CD4-positive, alpha-beta T cell treated with Interleukin-10 for 1 hour (primary cell): ENCODE measurements around the gene KIF2C.
"Not testable (repeated sequence)": the region's sequence is repeated elsewhere in the genome, so short reads cannot be mapped to it uniquely, and the experiment has no call there.

ENCODE experiments used
- DNase-seq: peaks from one replicate; pipeline ENCODE4 v3.0.0-alpha.2; 2020

The KIF2C gene

GRCh38 chr1:44739307-44740178, at the start of gene KIF2C:
Gene KIF2C, plus strand, starts transcription at chr1:44739837. Its CDS starts 96 bp downstream, at chr1:44739933.
- DNase-seq = peak; percentile 97

DNA sequence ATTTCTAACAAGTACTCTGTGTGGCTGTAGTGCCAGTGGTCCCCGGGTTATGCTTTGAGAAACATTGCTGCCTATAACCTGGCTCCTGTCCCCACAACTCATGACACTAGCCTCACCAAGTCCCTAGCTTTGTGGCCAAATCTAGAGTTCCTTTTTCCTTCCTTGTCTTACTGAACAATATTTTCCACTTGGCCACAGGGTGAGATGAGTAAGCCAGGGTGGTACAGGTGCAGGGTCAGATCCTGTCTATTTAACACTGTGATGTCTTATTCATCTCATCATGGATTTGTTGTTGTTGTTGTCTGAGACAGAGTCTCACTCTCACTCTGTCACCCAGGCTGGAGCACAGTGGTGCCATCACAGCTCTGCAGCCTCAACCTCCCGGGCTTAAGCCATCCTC, 46.5 kb upstream of the KIF2C start:
- no peak for DNase-seq

DNA sequence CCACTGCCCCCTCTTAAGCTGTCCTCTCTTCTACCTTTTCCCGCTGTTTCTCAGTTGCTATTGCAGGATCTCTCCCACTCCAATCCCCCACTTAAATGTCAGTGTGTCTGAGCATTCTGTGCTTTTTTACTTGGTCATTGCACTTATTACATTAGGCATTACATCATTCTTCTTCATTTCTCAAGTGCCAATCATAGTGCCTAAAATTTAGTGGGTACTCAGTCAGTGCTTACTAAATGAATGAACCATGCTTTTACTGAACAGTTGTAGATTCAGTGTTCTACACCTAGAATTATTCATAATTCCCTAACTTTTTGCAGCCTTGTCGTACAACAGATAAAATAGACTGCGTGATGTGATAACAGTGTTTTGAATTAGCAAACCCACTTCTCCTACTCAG, 45.7 kb upstream of the KIF2C start:
- DNase-seq = no peak

DNA sequence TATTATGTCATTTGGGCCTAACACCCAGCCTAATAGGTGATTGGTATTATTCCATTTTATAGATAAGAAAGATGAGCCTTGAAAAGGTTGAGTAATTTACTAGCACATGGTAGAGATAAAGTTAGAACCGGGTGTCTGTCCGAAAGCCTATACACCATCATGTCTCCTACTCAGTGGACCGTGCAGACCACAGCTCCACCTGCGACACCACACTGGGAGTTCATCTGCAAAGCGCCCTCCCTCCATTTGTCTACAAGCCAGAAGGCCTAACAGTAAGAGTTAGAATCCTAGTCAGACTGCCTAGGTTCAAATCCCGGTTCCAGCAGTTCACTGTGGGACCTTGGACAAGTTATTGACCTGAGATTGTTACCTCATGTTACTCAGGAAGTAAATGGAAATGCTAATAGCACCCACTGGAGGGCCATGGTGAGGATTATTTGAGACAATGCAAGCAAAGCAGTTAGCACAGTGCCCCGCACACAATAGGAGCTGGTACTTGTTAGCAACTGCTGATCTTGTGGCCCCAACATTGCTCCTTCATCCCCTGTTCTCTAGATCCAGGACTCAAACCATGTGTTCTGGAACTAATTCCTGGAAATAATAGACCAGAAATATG, 44.7 kb upstream of the KIF2C start:
- DNase-seq = no peak

- no peak for DNase-seq
Measured at GRCh38 chr1:44695671-44696070, 44.0 kb upstream of the KIF2C start.

DNA sequence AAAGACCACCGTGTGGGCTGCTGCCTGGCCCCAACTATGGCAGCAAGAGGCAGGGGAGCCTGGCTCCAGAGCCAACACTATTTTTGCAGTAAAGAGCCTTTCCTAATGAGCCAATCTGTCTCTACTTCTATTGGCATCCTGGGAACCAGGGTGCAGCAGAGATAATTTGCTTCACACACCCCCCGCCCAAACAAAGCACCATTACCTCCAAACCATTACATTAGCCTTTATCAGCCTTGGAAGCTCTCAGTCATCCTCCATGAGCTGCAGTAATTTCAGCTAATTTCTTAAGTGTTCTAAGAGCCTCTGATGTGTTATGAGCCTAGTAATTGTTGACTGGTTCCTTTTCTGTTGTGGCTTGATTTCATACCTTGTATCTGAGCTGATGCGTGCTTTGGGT, 43.5 kb upstream of the KIF2C start:
- DNase-seq = no peak

DNA sequence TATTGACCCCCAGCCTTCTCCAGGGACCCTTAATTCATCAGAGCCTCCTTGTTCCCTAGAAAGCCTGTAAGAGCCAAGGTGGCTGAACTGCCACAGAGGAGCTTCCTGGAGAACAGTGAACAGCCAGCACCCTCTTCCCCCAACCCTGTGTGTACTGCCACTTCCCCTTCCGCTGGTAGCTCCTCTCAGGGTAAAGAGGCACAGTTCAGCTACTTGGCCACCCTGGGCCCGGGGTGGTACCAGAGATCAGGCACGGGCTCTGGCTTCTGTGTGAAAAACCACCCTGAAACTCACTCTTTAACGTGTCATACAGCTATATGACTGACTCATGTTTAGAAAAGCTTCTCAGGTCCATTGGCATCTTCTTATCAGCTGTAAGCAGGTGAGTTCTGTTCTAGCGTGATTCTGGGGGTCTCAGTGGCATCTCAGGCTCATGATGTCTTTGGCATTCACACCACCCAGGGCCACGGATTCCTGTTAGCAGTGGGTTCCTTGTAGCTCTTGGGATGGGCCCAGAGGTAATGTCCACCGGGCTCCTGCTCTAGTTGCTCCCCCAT, 42.8 kb upstream of the KIF2C start:
- peak; percentile 42 for DNase-seq

DNA sequence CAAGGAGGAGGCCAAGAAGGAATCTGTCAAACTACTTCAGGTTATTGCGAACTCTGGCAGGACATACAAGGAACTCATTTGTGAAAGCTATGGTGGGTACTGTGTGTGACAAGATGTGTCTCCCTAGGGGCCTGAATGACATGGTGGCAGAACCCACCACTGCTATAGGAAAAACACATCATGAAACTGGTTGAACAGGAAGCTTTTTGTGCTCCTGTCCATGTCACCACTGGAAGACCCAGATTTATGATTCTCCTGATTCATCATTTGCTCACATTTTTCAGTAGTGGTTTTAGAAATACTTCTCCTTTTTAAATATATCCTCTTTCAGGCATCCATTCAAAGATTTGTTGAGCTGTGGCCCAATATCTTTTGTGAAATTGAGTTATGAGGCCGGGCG, 41.5 kb upstream of the KIF2C start:
- DNase-seq = no peak

- DNase-seq = not testable (repeated sequence)
Measured at GRCh38 chr1:44699375-44699774, 40.3 kb upstream of the KIF2C start.

GRCh38 chr1:44700573-44700972, 39.1 kb upstream of the KIF2C start:
- DNase-seq = no peak

GRCh38 chr1:44701141-44701573, 38.5 kb upstream of the KIF2C start:
- DNase-seq = no peak

- DNase-seq = no peak
Measured at GRCh38 chr1:44705470-44705869, 34.2 kb upstream of the KIF2C start.

- DNase-seq = no peak
Measured at GRCh38 chr1:44705938-44706337, 33.7 kb upstream of the KIF2C start.

- no peak for DNase-seq
Measured at GRCh38 chr1:44707112-44707881, 32.3 kb upstream of the KIF2C start.

DNA sequence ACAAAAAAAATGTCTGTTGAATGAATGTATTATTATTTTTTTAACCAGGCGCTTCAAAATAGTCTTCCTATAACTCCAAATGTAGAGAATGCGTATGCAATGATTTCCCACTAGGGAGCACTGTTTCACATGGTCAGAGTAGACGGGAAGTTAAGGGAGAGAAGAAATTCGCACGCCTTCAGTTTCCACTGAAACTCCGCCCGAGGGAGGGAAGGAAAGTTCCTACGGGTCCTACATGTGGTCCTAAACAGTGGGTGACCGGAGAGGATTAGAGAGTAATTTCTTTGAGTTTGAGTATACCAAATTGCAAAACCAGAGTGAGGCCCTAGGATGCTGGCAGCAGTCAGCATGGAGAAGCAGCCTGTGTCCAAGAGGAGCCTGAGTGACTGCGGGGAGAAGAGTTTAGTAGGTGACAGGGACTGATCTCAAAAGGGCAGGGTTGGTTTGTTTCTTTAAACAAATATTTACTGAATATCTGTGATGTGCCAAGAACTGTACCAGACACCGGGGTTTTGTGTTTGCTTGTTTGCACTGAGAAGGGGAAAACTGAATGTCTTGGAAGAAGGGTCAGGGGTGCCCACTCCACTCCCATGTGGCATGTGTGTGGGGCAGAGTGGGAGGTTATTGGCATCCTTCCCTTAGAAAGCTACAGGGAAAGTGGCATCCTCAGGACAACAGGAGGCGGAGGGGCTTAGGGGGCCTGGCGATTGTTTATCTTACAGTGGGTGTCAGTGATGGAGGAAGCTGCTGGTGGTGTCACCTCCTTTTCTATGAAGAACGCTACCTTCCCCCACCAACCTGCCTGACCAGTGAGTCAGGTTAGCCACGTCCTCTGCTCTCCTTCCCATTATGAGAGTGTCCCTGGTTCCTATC, 31.4 kb upstream of the KIF2C start:
- DNase-seq = peak; percentile 64

DNA sequence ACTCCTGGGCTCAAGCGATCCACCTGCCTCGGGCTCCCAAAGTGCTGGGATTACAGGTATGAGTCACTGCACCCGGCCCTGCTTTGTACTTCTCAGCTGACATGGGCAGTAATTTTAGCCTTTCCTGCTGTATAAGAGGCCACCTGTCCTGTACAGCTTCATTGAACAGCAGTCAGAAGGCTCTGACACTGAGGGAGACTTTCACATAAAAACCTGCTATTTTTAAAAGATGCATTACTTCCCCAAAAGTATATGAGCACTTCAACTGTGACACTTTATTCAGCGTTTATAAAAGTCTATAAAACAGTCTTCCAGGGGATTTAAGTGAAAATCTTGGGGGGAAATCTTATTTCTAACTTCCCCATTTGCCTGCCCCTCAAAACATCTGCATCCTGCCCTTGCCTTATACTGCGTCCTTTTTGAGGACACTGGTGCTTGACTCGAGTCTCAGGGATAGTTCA, 26.3 kb upstream of the KIF2C start:
- DNase-seq = no peak

DNA sequence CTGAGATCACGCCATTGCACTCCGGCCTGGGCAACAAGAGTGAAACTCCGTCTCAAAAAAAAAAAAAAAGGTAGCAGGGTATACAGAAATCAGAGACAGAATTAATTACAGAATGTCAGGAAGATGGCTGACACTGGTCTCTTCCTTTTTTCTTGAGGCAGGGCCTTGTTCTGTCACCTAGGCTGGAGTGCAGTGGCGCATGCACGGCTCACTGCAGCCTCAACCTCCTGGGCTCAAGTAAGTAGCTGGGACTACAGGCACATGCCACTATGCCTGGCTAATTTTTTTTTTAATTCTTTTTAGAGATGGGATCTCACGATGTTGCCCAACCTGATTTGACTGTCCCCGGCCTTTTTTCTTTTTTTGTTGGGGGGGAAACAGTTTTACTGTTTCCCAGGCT, 25.1 kb upstream of the KIF2C start:
- DNase-seq = no peak

DNA sequence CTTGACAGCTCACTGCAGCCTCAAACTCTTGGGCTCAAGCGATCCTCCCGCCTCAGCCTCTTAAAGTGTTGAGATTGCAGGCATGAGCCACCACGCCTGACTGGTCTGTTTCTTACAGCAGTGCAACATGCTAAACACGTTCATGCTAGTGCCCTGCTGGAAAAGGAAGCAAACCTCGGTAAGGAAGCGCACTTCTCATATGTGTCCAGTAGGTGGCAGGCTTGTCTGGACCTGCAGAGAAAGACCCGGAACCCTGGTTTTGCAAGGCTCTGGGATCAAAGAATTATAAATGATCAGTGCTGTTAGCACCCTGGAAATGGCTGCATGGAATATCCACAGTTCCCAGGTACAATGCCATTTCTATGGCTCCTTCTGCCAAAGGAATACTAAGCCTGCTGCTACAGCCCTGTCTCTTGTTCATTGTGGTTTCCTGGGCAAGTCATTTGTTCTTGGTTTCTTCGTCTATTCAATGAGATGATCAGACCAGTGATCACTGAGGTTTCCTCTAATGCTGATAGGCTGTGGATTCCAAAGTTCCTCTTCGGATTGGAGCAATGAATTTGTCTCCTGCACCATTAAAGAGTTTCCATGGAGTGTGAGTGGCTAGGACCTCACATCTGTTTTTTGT, 24.6 kb upstream of the KIF2C start:
- peak; percentile 84 for DNase-seq

GRCh38 chr1:44717156-44717555, 22.5 kb upstream of the KIF2C start:
- DNase-seq = no peak

DNA sequence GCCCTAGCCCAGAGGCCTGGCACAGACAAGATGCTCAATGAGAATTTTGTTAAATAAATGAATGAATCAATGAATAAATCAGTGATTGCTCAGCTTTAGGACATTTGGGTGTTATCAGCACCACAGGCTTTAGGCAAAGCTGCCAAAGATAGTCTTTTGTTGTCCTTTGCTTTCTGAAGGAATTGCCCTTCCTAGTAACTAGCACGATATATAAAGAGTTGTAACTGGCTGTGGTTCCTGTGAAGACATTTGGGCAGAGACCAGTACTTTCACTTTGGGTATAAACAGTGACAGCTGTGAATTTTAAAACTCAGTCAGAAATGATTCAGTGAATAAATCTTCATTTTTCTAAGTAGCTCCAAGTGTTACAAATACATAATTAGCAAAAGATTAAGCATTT, 22.0 kb upstream of the KIF2C start:
- no peak for DNase-seq

DNA sequence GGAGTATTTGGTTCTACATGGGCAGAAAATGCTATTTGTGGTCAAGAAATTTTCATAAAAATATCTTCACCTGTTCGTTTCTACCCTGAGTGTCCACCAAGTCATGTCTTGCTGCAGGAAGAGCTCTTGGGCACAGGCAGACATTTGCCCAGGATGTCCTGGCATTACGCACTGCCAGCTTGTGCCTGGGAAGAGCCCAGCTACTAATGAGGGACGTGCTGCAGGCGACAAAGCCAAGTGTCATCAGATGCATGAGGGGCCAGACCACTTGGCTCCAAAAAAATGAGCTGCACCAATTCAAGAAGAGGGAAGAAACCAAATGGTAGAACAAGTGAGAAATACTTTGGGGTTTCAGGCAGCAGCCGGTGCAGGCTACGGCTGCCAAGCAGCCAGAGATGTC, 21.5 kb upstream of the KIF2C start:
- no peak for DNase-seq

DNA sequence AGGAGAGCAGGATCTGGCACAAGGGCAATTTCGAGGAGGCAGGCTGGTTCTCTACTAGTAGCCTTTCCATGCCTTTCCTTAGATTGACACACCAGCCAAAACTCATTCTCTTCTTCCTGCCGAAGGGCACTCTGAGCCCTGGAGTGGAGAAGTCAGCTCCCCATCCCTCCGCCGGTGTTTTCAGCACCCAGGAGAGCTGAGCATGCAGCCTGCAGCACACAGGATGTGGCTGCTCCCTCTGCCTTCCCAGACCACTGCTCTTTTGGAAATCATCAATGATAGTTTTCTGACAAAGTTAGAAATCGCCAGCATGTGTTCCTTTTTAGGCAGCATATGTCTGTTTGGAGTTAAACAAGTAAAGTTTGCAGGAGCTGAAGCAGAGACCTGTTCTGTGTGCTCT, 20.3 kb upstream of the KIF2C start:
- DNase-seq = no peak
